Adrenal gland (tissue), 5 donors: ENCODE data around the gene CNTNAP2.

Source experiments
- POLR2A ChIP-seq, 2 donors: fragments of 450-650 bp; IDR thresholded peaks; one replicate each; pipeline ENCODE4 v1.6.1; 2017; ENCODE audit warnings: antibody characterized with exemption in 2 of 2, mild to moderate bottlenecking in 2 of 2, moderate library complexity in 1 of 2
- TF ChIP-seq, protein P1 (sequence below), 6 experiments: fragments of 450-650 bp in 4 of 6; fragments of 200-600 bp in 2 of 6; sonication (generic) in 1 of 6; IDR thresholded peaks; 1 replicate in 5 of 6; 2 replicates in 1 of 6; pipeline versions ENCODE4 v1.5.1 to v1.8.0; 2016 to 2021; ENCODE audit warnings: antibody characterized with exemption in 6 of 6, mild to moderate bottlenecking in 2 of 6, moderate library complexity in 1 of 6
- donor health status: DM: no; HTN: no; CAD: no.

- TF ChIP-seq, protein P1, sequence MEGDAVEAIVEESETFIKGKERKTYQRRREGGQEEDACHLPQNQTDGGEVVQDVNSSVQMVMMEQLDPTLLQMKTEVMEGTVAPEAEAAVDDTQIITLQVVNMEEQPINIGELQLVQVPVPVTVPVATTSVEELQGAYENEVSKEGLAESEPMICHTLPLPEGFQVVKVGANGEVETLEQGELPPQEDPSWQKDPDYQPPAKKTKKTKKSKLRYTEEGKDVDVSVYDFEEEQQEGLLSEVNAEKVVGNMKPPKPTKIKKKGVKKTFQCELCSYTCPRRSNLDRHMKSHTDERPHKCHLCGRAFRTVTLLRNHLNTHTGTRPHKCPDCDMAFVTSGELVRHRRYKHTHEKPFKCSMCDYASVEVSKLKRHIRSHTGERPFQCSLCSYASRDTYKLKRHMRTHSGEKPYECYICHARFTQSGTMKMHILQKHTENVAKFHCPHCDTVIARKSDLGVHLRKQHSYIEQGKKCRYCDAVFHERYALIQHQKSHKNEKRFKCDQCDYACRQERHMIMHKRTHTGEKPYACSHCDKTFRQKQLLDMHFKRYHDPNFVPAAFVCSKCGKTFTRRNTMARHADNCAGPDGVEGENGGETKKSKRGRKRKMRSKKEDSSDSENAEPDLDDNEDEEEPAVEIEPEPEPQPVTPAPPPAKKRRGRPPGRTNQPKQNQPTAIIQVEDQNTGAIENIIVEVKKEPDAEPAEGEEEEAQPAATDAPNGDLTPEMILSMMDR (IDR thresholded peaks at IDR 0.05): no peak
- no peak for TF ChIP-seq POLR2A (IDR thresholded peaks at IDR 0.05)
Observed at GRCh38 chr7:146960773-146961391, 844.3 kb downstream of the CNTNAP2 start.
